Measurements from ENCODE around the gene ACOT8.
"Not testable (repeated sequence)": the region's sequence is repeated elsewhere in the genome, so short reads cannot be mapped to it uniquely, and the experiment has no call there.

Gene ACOT8

GRCh38 chr20:45850926-45851325 lies 6.3 kb downstream of the ACOT8 start:
- no peak for FAIRE-seq

DNA sequence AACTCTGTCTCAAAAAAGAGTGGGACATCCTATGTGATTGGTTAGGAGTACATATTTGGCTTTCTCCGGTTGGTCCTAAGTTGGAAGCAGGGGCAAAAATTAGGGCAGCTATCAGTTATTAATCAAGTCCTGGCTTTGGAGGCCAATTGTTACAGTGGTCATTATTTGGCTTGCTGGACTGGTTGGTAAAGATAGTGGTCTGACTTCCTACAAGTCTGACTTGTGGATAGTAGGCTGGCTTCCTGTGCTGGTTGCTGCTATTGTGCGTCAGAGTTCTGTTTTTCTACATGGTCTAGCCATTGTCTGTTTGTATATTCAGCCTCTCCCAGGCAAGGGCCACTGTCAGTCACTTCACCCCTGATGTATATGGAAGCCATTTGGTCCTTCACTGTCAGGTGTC lies 7.0 kb downstream of the ACOT8 start:
- no peak for FAIRE-seq

DNA sequence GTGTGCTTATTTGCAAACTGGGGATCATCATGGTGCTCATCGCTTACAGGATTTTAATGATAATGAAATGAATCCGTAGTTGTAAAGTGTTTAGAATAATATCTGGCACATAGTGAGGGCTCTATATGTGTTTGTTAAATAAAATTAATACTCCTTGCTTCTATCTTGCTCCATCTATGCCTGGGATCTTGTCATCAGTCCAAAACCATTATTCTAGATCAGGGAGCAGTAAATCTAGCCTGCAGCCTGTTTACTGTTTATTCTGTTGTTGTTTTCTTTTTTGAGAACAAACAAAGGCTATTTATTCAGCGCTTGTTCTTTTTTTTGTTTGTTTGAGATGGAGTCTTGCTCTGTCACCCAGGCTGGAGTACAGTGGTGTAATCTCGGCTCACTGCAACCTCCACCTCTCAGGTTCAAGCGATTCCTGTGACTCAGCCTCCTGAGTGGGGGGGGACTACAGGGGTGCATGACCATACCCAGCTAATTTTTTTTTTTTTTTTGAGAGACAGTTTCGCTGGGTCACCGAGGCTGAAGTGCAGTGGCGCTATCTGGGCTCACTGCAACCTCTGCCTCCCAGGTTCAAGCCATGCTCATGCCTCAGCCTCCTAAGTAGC lies 8.1 kb downstream of the ACOT8 start:
- FAIRE-seq: no peak

- FAIRE-seq: no peak
Measured at GRCh38 chr20:45848421-45848820, 8.8 kb downstream of the ACOT8 start.

DNA sequence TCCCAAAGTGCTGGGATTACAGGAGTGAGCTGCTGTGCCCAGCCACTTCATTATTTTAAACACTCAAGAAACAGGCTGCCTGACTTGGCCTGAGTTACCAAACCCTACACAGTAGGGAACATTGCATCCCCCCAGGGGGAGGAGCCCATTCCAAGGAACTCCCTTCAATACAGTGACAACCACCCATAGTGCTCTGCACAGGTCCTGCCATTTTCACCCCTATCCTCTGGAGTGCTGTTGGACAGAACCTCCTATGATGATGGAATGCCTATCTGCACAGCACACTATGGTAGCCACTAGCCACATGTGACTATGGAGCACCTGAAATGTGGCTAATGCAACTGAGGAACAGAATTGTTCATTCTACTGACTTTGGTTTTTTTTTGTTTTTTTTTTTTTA lies 11.7 kb downstream of the ACOT8 start:
- no peak for FAIRE-seq

- no peak for FAIRE-seq
Measured at GRCh38 chr20:45843506-45843905, 13.7 kb downstream of the ACOT8 start.

DNA sequence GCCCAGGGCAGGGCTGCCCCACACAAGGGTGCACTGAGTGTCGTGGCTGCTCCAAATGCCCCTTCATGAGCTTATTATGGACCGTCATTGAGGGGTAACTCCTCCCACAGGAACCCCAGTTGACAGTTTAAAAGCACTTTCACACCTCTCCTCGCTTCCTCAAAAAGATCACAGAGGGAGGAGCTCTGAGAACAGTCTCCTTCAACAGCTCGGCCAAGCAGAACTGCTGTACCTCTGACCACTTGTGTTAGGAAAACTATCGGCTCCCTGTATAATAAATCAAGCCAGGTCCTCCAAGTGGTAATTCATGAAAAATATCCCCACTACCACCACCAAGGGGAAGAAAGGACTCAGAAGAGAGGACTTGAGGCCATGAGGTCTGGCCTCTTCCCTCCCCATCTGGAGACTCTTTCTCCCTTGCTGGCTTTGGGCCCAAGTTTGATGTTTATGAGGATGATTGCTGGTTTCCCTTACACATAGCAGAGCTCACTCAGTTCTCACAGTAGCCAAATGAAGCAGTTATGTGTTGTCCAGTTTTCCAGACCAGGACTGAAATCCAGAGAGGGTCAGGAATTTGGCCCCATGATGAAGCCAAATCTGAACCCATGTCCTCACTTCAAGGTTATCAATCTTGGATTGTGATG lies 14.9 kb downstream of the ACOT8 start:
- FAIRE-seq: no peak

DNA sequence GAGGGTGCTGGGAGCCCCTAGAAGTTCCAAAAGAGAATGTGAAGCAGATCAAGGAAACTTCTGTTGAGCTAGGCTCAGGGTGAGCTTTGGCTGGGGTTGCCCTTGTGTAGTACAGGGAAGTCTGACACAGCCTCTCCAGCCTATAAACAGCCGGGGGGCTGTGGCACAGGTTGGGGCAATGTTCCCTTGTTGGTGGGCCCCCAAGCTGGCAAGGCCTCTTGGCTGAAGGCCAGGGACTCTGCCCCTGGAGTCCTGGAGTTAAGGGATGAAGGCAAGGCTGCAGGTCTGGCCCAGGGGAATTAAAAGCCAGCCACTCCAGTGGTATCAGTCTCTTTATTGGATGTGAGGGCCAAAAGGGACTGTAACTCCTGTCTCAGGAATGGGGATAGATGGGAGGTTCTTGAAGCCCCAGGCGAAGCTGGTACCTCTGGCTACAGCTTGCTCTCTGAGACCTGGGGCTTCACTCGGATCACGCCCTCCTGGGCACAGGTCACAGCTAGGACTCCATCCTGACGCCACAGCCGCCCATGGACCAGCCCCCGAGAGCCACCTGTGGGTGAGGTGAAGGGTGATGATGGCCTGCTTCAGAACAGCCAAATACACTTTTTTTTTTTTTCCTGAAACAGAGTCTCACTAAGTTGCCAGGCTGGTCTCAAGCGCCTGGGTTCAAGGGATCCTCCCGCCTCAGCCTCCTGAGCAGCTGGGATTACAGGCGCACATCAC lies 15.6 kb downstream of the ACOT8 start:
- no peak for FAIRE-seq

GRCh38 chr20:45840700-45841198 lies 16.4 kb downstream of the ACOT8 start:
- FAIRE-seq: no peak

DNA sequence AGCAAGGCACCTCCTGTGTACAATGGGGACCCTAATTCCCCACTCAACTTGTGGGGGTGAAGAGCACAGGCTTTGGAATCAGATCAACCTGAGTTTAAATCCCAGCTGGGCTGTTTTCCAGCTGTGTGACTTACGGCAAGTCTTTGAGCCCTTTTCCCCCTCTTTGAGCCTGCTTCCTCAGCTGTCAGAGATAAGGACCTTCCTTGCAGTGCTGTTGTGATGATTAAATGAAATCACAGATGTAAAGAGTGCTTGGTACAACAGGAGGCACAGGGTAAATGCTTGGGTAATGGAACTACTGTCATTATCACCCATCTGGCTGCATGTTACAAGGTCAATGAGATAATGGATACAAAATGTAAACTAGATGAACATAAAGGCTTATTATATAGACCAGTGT lies 20.4 kb downstream of the ACOT8 start:
- no peak for FAIRE-seq

- FAIRE-seq: no peak
Measured at GRCh38 chr20:45835825-45836224, 21.4 kb downstream of the ACOT8 start.

- no peak for FAIRE-seq
Measured at GRCh38 chr20:45835329-45835765, 21.8 kb downstream of the ACOT8 start.

- FAIRE-seq: no peak
Measured at GRCh38 chr20:45834797-45835161, 22.4 kb downstream of the ACOT8 start.

GRCh38 chr20:45833883-45834796 lies 23.1 kb downstream of the ACOT8 start:
- FAIRE-seq: no peak

DNA sequence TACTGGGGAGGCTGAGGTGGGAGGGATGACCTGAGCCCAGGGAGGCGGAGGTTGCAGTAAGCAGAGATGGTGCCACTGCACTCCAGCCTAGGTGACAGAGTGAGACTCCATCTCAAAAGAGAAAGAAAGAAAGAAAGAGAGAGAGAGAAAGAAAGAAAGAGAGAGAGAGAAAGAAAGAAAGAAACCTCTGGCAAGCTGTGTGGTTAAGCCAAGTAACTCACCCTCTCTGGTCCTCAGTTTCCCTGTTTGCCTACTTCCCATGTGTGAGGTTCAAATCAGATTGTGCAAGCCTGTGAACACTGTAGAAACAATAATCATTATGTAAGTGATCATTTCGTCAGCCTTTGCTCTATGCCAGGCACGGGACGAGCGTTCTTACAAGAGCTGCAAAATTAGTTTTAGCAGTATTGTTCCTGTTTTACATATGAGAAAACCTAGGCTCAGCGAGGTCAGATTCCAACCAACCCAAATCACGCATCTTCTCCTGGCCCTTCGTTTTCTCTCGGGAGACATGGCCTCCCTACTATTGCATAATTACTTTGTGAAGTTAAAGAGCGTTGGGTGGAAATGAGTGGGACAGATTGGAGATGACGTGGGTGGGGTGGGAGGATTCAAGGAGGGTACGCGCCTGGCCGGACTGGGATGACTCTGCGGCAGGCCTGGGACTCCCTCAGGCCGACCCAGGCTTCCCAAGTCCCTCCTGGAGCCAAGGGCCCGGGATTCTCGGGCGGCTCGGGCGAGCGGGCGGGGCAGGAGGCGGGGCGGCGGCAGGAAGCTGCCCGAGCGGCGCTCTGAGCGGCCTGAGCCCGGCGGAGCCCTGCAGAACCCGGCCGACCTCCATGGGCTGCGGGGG lies 23.9 kb downstream of the ACOT8 start, which contains the start of gene SNX21:
Gene SNX21 (plus strand): TSS at position 770 of the 853 bp plus-strand sequence. CDS start 121 bp downstream, outside the sequence.
- no peak for FAIRE-seq

DNA sequence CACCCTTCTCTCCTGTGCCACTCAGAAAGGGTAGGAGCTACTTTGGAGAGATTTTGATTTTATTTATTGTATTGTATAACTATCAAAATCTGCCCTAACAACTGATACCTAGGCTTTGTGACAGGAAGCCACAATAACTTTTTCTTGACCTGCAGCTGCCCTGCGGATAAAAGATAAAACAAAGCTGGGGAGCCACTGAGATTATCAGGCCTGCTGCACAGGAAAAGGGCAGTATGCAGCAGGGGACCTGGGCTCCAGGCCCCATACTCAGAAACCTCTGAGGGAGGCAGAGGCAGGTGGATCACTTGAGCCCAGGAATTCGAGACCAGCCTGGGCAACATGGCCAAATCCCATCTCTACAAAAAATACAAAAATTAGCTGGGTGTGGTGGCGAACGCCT lies 24.6 kb downstream of the ACOT8 start:
- FAIRE-seq: no peak

- not testable (repeated sequence) for FAIRE-seq
Measured at GRCh38 chr20:45829673-45830106, 27.5 kb downstream of the ACOT8 start.

DNA sequence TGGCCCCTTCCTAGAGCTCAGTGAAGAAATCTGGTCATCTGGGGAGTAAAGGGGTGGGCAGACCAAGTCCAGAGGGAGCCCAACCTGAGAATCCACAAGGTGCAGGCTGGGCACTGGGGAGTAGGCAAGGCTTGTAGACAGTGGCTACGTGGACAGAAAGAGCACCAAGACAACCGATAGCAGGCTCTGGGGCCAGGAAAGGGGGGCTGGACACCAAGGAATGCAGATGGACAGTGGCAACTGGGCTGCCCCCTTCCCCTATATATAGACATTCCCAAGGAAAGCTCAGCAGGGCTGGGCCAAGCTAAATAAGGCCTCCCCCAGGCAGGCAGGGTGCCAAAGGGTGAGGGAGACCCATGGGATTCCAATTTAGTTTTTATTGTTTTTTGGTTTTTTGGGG lies 28.6 kb downstream of the ACOT8 start:
- no peak for FAIRE-seq

GRCh38 chr20:45827712-45828111 lies 29.5 kb downstream of the ACOT8 start:
- no peak for FAIRE-seq

DNA sequence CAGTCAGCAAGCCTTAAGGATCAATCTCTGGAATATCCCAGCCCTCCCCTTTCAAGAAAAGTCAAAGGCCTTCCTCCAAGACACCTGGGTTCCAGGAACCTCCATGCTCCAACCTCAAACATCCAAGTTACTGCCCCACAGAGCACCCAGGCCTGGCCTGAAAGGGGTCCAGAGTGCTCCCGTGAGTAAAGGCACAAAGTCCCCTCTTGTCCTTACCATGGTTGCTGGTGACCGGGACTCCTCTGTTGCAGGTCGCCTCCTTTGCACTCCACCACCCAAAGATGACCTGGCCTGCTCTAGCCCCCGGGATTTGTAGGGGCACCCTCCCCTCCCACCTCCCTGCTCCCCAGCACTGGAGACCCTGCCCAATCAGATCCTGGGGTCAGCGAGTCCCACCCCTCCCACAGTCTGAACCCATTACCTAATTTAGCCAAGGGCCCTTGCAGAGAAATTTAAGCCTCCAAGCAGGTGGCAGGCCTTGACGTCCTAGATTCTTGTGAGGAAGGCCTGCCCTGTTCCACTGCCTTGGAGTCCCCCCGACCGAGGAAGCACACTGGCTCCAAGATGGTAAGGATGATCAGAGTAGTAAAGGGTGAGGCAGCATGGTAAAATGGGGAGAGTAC lies 30.1 kb downstream of the ACOT8 start, which contains the start of gene TNNC2:
Gene TNNC2 (minus strand): TSS at position 283 of the 623 bp plus-strand sequence. CDS start 64 bp downstream, at position 219.
- no peak for FAIRE-seq

DNA sequence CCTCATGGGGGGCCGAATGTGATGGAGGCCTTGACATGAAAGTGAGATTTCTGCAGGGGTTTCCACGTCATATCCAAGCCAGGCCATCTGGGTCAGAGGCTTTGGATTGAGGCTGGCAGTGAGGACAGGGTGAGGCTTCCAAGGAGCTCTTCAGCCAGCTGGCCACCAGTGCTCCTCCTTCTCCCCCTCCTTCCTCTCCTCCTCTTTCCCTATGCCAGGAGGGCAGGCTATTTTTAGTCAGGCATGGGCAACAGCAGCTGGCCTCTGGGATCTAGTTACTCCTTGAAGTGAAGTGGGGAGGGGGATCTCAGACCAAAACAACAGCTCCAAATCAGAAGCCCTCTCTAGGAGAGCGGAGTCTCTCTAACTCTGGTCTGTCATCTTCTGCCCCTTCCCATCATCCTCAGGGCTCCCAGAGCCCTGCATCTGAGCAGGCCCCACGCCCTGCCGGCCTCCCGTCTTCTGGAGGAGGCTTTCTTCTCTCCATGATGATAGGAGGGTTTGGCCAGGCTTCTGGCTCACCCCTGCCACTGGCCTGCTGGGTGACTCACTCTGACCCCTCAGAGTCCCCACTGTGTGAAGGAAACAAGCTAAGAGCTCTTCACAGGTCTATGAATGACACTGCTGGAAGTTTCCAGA lies 30.7 kb downstream of the ACOT8 start:
- FAIRE-seq: no peak

Data from TTC549 (cell line).